OCI-LY3 (cell line): ENCODE measurements around the gene IL18RAP.

ENCODE experiments used
- EZH2phosphoT487 ChIP-seq: fragments of 200-600 bp; shearing (Covaris generic); IDR thresholded peaks from 2 replicates; pipeline ENCODE4 v1.6.1; 2018; ENCODE audit warnings: antibody characterized with exemption, mixed run types, low read depth
- TF ChIP-seq, protein P1 (sequence below): fragments of 200-600, 300-600 bp; sonication (generic); IDR thresholded peaks from 2 replicates; pipeline ENCODE4 v1.5.1; 2014; ENCODE audit warnings: antibody characterized with exemption, low read length, low read depth

DNA sequence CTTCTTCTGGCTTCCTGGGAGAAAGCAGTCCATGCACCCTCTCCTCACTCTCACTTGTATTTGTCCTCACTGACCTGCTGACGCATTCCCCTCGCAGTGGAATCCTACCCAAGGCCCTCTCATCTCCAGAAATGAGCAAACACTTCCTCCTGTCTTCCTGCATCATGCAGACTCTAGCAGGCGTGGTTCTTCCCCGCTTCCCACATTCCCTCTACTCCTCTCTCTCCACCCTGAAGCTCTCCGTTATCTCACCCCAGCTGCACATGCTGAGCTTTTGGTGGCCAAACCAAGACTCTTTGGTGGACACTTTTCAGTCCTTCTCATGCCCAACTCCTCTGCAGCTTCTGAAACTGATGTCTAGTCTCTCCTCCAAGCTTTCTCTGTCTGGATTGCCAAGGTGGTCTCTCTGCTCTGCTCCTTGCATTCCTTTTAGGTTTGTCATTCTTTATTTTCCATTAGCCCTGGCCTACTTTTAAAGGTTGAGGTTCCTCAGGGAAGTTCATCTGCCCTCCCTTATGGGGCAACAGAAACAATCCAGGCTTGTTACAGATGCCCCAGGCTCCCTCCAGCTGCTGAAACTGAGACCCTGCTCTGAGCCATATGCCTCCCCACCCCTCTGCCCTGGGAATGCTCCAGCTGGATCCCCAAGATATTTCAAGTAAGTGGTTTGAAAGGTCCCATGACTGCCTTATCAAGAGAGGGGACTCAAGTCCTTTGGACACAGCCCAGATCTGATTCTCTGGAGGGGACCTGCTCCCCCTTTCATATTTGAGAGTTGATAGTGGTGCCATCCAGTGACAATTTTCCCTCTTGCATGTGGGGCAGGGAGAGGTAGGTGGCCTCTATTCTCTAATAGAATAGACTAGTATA lies 835 bp upstream of the IL18RAP start:
- TF ChIP-seq, protein P1, sequence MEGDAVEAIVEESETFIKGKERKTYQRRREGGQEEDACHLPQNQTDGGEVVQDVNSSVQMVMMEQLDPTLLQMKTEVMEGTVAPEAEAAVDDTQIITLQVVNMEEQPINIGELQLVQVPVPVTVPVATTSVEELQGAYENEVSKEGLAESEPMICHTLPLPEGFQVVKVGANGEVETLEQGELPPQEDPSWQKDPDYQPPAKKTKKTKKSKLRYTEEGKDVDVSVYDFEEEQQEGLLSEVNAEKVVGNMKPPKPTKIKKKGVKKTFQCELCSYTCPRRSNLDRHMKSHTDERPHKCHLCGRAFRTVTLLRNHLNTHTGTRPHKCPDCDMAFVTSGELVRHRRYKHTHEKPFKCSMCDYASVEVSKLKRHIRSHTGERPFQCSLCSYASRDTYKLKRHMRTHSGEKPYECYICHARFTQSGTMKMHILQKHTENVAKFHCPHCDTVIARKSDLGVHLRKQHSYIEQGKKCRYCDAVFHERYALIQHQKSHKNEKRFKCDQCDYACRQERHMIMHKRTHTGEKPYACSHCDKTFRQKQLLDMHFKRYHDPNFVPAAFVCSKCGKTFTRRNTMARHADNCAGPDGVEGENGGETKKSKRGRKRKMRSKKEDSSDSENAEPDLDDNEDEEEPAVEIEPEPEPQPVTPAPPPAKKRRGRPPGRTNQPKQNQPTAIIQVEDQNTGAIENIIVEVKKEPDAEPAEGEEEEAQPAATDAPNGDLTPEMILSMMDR, result no peak
- no peak for TF ChIP-seq EZH2phosphoT487
